Urothelium cell line (cell line): ENCODE data around the gene LAMP2.
"Not testable (repeated sequence)": the region's sequence is repeated elsewhere in the genome, so short reads cannot be mapped to it uniquely, and the experiment has no call there.

ENCODE experiments used
- DNase-seq: peaks from one replicate; pipeline ENCODE4 v3.0.0; 2011; ENCODE audit warnings: low spot score, mixed read lengths
- FAIRE-seq: peaks from 2 replicates; lab custom pipeline; 2011; peaks lifted over from hg19 to GRCh38; lab: Jason Lieb, UNC

Gene LAMP2

GRCh38 chrX:120468825-120469525 lies at the start of gene LAMP2:
TSS of gene LAMP2 (minus strand) at chrX:120469296. CDS start at chrX:120469169, 127 bp downstream.
- DNase-seq (peak; percentile 67), FAIRE-seq (no peak)

DNA sequence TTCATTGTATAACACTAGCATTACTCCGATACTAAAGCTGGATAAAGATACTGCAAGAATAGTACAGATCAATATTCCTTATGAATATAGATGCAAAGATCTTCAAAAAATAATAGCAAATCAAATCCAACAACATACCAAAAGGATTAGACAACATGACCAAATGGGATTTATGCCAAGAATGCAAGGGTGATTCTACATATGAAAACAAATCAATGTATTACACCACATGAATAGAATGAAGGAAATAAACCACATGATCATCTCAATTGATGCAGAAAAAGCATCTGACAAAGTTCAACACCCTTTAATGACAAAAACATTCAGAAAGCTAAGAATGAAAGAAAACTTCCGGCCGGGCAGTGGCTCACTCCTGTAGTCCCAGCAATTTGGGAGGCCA lies 48.8 kb upstream of the LAMP2 start:
- no peak for FAIRE-seq
- DNase-seq: no peak

- DNase-seq (peak; percentile 2), FAIRE-seq (no peak)
Measured at GRCh38 chrX:120514236-120514635, 45.1 kb upstream of the LAMP2 start.

GRCh38 chrX:120512627-120513026 lies 43.5 kb upstream of the LAMP2 start:
- FAIRE-seq: no peak
- DNase-seq: no peak

DNA sequence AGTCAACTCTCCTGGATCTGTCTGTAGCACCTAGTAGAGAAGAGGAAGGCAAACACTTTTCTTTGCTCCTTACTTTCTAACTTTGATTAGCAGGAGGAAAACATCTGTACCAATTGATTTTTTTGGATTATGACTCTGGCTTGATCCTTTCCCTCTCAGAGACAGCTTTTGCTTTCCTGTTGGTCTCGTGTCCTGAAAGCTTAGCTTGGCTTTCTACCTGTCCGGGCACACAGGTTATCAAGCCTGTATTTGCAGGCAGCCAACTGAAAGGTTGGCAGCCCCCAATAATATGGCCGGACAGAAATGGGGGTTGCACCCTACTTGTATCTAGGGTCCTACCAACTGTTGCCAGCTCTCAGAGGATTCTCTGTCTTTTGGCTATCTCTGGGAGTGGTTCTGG lies 43.1 kb upstream of the LAMP2 start:
- DNase-seq (no peak), FAIRE-seq (no peak)

DNA sequence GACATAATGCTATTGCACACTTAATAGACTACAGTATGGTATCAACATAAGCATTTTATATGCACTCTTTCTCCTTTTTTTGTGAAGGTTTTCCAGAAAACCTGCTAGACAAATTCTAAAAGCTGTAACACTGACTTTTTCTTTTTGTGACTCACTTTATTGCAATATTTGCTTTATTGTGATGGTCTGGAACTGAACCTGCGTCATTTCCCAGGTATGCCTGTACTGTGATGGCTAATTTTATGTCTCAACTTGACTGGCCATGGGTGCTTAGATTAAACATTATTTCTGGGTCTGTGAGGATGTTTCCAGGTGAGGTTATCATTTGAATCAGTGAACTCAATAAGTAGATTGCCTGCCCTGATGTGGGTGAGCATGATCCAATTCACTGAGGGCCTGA lies 35.5 kb upstream of the LAMP2 start:
- FAIRE-seq (no peak), DNase-seq (no peak)

DNA sequence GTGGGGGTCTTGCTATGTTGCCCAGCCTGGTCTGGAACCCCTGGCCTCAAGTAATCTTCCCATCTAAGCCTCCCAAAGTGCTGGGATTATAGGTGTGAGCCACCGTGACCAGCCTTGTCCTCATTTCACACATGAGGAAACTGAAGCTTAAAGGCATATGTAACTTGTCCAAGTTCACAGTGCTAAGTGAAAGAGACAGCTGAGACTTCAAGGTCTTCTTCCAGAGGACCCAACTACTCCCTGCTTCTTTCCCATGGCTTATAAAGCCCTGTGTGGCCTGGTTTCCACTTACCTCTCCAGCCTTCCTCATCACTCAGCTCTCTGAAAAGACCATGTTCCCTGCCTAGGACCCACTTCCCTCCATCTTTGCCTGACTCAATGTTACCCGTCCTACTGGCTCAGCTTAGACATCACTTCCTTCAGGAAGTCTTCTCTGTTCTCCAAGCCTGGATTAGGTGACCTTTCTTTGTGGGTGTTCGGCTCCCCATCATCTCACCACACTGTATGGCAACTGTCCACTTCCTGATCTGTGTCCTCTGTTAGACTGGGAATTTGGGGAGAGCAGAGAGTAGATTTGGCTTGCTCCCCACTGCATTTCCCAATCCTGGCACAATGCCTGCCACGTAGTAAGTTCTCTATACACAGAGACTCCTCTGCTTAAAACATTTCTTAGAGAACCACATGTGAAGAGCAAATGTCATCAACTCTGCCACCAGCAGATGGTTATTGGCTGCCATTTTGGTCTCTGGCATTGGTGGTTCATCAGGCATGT lies 30.4 kb upstream of the LAMP2 start:
- DNase-seq (no peak), FAIRE-seq (no peak)

GRCh38 chrX:120490119-120490518 lies 21.0 kb upstream of the LAMP2 start:
- FAIRE-seq, DNase-seq: not testable (repeated sequence)

GRCh38 chrX:120486786-120487185 lies 17.7 kb upstream of the LAMP2 start:
- no peak for FAIRE-seq
- DNase-seq: no peak

GRCh38 chrX:120485638-120486520 lies 16.8 kb upstream of the LAMP2 start:
- FAIRE-seq: no peak
- DNase-seq: peak; percentile 42

GRCh38 chrX:120485315-120485637 lies 16.2 kb upstream of the LAMP2 start:
- no peak for FAIRE-seq
- DNase-seq: no peak

- DNase-seq (no peak), FAIRE-seq (no peak)
Measured at GRCh38 chrX:120477453-120477852, 8.4 kb upstream of the LAMP2 start.

- FAIRE-seq: no peak
- DNase-seq: no peak
Measured at GRCh38 chrX:120476714-120477113, 7.6 kb upstream of the LAMP2 start.

GRCh38 chrX:120475447-120475846 lies 6.4 kb upstream of the LAMP2 start:
- FAIRE-seq, DNase-seq: not testable (repeated sequence)

DNA sequence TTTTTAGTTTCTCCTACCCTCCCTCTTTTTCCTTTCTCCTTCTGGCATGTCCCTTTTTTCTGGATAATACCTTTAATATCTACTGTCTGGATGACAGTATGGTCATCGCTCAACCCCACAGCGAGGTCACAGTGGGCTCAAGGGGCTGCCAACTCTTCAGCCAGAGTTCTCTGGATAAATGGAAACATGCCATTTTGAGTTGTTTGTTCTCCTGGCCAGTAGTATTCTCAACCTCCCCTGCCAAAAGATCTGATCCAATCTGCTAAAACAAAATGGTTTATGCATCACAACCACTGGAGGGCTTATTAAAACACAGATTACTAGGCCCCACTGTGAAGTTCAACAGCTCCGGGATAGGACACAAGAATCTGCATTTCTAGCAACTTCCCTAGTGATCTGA lies 5.0 kb upstream of the LAMP2 start:
- FAIRE-seq: no peak
- DNase-seq: no peak

GRCh38 chrX:120469657-120470056 lies 561 bp upstream of the LAMP2 start:
- FAIRE-seq, DNase-seq: not testable (repeated sequence)

DNA sequence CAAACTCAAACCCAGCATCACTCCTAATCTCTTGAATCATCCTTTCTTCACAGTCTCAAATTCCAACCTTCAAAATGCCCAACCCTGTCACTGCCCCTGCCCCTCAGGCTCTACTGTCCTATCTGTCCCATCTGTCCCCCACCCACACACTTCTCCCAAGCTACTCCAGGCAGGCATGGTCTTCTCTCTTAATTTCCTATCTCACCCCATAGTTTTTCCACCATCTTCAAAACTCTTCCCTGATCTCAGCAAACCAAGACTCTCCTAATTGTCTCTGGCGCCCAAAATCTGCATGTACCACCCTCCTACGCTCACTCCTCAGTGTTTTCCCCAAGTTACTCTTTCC lies 644 bp downstream of the LAMP2 start:
- no peak for FAIRE-seq
- DNase-seq: no peak

DNA sequence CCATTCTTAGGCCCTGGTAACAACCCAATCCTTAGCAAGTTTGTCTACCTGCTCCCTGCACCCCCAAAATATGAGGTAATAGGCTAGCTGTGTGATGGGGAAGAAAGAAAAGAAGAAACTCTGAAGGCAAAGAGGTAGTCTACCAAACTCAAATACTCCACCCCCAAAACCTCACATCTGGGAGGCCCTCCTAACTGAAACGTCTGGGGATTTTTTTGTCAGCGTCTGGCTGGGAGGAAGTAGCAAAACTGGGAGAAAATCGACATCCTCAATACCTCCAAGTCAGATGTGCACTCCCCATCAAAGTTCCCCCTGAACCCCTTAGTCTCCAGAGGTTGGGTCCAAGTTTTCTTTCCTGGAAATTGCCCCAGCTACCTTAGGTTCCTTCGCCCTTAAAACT lies 1.0 kb downstream of the LAMP2 start:
- DNase-seq (no peak), FAIRE-seq (no peak)

GRCh38 chrX:120464411-120464810 lies 4.7 kb downstream of the LAMP2 start:
- no peak for FAIRE-seq

GRCh38 chrX:120463241-120463640 lies 5.9 kb downstream of the LAMP2 start:
- DNase-seq: no peak
- FAIRE-seq: no peak

More at GRCh38 chrX:120464411-120464810, 4.7 kb downstream of the LAMP2 start:
- DNase-seq: no peak

GRCh38 chrX:120462370-120462769 lies 6.7 kb downstream of the LAMP2 start:
- DNase-seq (no peak), FAIRE-seq (no peak)
